K562 (cell line): Measurements from ENCODE around the gene PEX3.

ENCODE experiments used
- CCAR2 ChIP-seq: fragments of 200-400 bp; formaldehyde crosslinking; IDR thresholded peaks from 2 replicates; pipeline ENCODE4 v1.6.1; 2017; ENCODE audit warnings: mild to moderate bottlenecking, low read depth, low read length
- GATAD2B ChIP-seq: fragments of 450-650 bp; IDR thresholded peaks from 2 replicates; pipeline ENCODE4 v1.6.1; 2017; ENCODE audit warnings: mild to moderate bottlenecking, borderline replicate concordance
- HDGF ChIP-seq: fragments of 450-650 bp; IDR thresholded peaks from 2 replicates; pipeline ENCODE4 v1.6.1; 2016
- MTF1 ChIP-seq: fragments of 250-450 bp; sonication (Bioruptor Pico); IDR thresholded peaks from 2 replicates; pipeline ENCODE4 v1.9.0; 2021; ENCODE audit warnings: moderate library complexity, mild to moderate bottlenecking, inconsistent platforms, borderline replicate concordance
- RFX5 ChIP-seq: IDR thresholded peaks from 2 replicates; pipeline ENCODE4 v1.6.1; 2011; ENCODE audit warnings: low read depth, mild to moderate bottlenecking, improper control_type of control experiment, low read length
- RHOXF2B ChIP-seq: fragments of 250-450 bp; sonication (Bioruptor Pico); conservative IDR thresholded peaks from 2 replicates; pipeline ENCODE4 v1.5.1; 2021
- SIN3A ChIP-seq, 2 experiments: fragments of 150-350 bp in 1 of 2; IDR thresholded peaks; 2 replicates each; pipeline ENCODE4 v1.6.1; 2011 to 2016; ENCODE audit warnings: borderline replicate concordance in 2 of 2, low read depth in 2 of 2, low read length in 2 of 2, mild to moderate bottlenecking in 2 of 2, moderate library complexity in 2 of 2; ENCODE audit not compliant: control insufficient read depth in 1 of 2
- SMAD4 ChIP-seq: fragments of 250-450 bp; sonication (Bioruptor Pico); conservative IDR thresholded peaks from 2 replicates; pipeline ENCODE4 v1.8.0; 2021; ENCODE audit warnings: inconsistent platforms, mild to moderate bottlenecking, moderate library complexity
- SREBF1 ChIP-seq: fragments of 150-350 bp; IDR thresholded peaks from 2 replicates; pipeline ENCODE4 v1.6.1; 2014; ENCODE audit warnings: antibody characterized with exemption, low read depth, low read length, borderline replicate concordance
- ZNF311 ChIP-seq: fragments of 250-450 bp; sonication (Bioruptor Pico); IDR thresholded peaks from 2 replicates; pipeline ENCODE4 v1.4.0; 2020; ENCODE audit warnings: mild to moderate bottlenecking, moderate library complexity
- ZNF384 ChIP-seq: IDR thresholded peaks from 2 replicates; pipeline ENCODE4 v1.6.1; 2012; ENCODE audit warnings: low read depth, low read length, improper control_type of control experiment
- TF ChIP-seq, protein P1 (sequence below): fragments of 450-650 bp; formaldehyde crosslinking; IDR thresholded peaks from 2 replicates; pipeline ENCODE4 v1.4.0; 2020; ENCODE audit warnings: mild to moderate bottlenecking, moderate library complexity
- TF ChIP-seq, protein P2 (sequence below), 3 experiments: IDR thresholded peaks in 2 of 3; conservative IDR thresholded peaks in 1 of 3; 2 replicates each; pipeline ENCODE4 v1.5.1; 2011 to 2012; ENCODE audit warnings: low read length in 3 of 3, mild to moderate bottlenecking in 3 of 3, control low read depth in 2 of 3, improper control_type of control experiment in 1 of 3, inconsistent platforms in 1 of 3, low read depth in 1 of 3, mixed read lengths in 1 of 3, moderate library complexity in 1 of 3; ENCODE audit not compliant: insufficient read depth in 2 of 3
- TF ChIP-seq, protein P3 (sequence below), 2 experiments: fragments of 450-650 bp; IDR thresholded peaks; 2 replicates each; pipeline ENCODE4 v1.6.1; 2016; ENCODE audit warnings: mild to moderate bottlenecking in 2 of 2, borderline replicate concordance in 1 of 2, low read depth in 1 of 2, moderate library complexity in 1 of 2

DNA sequence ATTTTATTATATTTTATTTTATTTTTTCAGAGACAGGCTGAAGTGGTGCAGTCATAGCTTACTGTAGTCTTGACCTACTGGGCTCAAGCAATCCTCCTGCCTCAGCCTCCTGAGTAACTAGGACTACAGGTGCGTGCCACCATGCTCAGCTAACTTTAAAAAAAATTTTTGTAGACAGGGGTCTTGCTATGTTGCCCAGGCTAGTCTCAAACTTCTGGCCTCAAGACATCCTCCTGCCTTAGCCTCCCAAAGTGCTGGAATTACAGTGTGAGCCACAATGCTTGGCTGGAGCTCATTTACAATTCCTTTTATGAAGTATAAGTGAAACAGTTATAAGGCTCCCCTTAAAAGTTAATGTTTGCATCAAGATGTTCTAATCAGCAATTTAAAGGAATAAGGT is 46.4 kb downstream of the PEX3 start:
- no peak for TF ChIP-seq CCAR2
- no peak for TF ChIP-seq SMAD4
- TF ChIP-seq, protein P1, sequence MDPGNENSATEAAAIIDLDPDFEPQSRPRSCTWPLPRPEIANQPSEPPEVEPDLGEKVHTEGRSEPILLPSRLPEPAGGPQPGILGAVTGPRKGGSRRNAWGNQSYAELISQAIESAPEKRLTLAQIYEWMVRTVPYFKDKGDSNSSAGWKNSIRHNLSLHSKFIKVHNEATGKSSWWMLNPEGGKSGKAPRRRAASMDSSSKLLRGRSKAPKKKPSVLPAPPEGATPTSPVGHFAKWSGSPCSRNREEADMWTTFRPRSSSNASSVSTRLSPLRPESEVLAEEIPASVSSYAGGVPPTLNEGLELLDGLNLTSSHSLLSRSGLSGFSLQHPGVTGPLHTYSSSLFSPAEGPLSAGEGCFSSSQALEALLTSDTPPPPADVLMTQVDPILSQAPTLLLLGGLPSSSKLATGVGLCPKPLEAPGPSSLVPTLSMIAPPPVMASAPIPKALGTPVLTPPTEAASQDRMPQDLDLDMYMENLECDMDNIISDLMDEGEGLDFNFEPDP (CRISPR knock-in tag), result no peak
- no peak for TF ChIP-seq GATAD2B
- TF ChIP-seq, protein P2, sequence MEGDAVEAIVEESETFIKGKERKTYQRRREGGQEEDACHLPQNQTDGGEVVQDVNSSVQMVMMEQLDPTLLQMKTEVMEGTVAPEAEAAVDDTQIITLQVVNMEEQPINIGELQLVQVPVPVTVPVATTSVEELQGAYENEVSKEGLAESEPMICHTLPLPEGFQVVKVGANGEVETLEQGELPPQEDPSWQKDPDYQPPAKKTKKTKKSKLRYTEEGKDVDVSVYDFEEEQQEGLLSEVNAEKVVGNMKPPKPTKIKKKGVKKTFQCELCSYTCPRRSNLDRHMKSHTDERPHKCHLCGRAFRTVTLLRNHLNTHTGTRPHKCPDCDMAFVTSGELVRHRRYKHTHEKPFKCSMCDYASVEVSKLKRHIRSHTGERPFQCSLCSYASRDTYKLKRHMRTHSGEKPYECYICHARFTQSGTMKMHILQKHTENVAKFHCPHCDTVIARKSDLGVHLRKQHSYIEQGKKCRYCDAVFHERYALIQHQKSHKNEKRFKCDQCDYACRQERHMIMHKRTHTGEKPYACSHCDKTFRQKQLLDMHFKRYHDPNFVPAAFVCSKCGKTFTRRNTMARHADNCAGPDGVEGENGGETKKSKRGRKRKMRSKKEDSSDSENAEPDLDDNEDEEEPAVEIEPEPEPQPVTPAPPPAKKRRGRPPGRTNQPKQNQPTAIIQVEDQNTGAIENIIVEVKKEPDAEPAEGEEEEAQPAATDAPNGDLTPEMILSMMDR (IDR thresholded peaks at IDR 0.05 in 2 of 3, conservative IDR thresholded peaks at IDR 0.05 in 1 of 3; ENCODE audit: insufficient read depth in 2 of 3, low read depth in 1 of 3, low read length in 3 of 3), result no peak
- no peak for TF ChIP-seq RHOXF2B (CRISPR knock-in tag)
- TF ChIP-seq, protein P3, sequence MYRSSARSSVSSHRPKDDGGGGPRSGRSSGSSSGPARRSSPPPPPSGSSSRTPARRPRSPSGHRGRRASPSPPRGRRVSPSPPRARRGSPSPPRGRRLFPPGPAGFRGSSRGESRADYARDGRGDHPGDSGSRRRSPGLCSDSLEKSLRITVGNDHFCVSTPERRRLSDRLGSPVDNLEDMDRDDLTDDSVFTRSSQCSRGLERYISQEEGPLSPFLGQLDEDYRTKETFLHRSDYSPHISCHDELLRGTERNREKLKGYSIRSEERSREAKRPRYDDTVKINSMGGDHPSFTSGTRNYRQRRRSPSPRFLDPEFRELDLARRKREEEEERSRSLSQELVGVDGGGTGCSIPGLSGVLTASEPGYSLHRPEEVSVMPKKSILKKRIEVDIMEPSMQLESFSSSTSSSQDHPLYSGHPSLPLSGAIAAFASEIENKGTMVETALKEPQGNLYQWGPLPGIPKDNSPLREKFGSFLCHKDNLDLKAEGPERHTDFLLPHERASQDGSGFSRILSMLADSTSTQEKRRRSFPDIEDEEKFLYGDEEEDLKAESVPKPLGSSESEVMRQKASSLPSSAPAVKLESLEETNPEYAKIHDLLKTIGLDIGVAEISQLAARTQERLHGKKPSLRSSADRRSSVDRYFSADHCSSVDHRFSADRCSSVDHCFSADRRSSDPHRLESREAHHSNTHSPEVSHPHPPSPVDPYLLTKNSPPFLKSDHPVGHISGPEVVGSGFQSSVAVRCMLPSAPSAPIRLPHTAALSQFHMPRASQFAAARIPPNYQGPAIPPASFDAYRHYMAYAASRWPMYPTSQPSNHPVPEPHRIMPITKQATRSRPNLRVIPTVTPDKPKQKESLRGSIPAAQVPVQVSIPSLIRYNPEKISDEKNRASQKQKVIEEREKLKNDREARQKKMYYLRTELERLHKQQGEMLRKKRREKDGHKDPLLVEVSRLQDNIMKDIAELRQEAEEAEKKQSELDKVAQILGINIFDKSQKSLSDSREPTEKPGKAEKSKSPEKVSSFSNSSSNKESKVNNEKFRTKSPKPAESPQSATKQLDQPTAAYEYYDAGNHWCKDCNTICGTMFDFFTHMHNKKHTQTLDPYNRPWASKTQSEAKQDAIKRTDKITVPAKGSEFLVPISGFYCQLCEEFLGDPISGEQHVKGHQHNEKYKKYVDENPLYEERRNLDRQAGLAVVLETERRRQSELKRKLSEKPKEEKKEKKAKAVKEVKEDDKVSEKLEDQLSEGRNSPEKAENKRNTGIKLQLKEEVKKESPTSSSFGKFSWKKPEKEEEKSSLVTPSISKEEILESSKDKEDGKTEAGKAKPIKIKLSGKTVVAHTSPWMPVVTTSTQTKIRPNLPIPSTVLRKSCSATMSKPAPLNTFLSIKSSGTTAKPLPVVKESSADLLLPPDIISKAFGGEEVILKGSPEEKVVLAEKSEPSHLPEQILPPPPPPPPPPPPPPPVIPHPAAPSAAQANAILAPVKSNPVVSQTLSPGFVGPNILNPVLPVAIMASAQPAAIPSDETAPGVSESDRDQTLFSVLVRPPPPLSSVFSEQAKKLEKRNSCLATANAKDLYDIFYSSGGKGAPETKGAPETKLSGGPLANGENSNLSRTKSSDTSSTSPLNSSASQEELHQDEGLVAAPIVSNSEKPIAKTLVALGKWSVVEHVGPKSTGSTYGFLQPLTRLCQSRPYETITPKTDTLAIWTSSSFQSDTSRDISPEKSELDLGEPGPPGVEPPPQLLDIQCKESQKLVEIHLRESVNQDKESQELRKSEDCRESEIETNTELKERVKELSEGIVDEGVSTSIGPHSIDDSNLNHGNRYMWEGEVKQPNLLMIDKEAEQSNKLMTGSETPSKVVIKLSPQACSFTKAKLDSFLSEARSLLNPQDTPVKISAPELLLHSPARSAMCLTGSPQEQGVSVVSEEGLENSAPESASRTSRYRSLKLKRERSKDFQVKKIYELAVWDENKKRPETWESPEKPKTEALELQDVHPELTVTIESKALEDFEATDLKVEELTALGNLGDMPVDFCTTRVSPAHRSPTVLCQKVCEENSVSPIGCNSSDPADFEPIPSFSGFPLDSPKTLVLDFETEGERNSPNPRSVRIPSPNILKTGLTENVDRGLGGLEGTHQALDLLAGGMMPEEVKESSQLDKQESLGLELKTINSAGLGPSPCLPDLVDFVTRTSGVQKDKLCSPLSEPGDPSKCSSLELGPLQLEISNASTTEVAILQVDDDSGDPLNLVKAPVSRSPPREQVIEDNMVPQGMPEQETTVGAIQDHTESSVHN (IDR thresholded peaks at IDR 0.05; ENCODE audit: borderline replicate concordance in 1 of 2, low read depth in 1 of 2), result no peak
- no peak for TF ChIP-seq SREBF1
- no peak for TF ChIP-seq ZNF384
- no peak for TF ChIP-seq RFX5
- TF ChIP-seq ZNF311, result no peak
- TF ChIP-seq SIN3A (IDR thresholded peaks at IDR 0.05; ENCODE audit: borderline replicate concordance in 2 of 2, control insufficient read depth in 1 of 2, low read depth in 2 of 2, low read length in 2 of 2), result no peak
- no peak for TF ChIP-seq MTF1 (CRISPR knock-in tag)
- no peak for TF ChIP-seq HDGF
